Fibroblast of skin of scalp (primary cell): ENCODE data around the gene DPM2.

Experiments
- DNase-seq: peaks from one replicate; pipeline ENCODE4 v3.0.0-alpha.2; 2013

Gene DPM2

DNA sequence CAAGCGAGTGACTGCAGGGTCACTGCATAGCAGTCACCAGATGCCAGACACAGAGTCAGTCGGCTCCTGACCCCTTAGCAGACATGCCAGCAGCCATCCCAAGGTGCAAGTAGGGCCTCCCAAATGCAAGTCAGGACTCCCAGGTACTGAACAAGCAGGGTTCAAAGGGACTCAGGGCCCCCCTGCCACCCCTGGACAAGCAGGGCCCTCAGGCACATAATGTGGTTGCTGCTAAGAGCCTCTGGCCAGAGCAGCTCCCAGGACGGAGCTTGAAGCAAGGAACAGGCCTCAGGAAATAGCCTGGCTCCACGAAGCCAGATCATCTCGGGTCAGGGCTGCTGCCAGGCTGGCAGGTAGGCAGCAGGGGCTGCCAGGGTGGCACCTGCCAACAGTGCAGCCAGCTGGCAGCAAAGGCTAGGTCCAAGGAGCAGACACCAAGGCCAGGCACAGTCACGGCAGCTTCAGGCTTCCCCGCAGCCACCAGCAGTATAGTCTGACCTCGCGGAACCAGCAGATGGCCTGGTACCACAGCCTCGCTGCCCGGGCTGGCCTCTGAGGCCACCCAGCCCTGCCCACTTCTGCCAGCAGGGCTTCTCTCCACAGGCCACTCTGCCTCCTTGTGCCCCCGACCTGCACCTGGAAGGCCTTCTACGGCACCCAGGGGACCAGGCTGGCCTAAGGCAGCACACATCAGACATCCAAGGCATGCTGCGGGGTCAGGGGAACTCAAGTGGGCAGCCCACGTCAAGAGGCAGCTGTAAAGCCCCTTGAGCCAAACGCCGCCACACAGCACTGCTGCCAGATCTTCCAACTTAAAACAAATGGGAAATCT is 35.7 kb upstream of the DPM2 start:
- DNase-seq = no peak

DNA sequence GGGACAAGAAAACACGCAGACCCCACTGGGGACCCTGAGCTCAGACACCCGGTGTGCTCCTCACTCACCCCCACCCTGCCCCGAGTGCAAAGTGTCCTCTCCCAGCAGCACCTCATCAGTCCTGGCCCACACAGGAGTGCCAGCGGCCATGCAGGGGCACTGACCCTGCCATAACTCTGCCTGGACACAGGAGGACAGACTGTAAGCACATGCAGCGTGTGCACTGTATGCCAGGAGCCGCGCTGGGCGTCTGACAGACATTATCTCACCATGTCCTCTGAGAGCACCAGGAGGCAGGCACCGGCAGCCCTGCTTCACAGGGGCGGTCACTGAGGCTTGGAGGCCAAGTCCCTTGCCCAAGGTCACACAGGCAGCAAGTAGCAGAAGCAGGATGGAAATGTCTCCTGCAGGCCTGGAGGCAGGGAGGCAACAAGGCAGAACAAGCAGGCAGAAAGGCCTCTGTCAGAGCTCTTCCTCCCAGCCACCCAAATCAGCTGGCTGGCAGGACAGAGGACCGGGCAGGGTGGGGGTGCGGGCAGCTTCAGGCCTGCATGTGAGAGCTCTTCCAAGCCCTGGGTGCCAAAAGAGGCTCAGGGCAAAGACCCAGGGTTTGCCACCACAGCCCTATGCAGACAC is 34.7 kb upstream of the DPM2 start:
- no peak for DNase-seq

DNA sequence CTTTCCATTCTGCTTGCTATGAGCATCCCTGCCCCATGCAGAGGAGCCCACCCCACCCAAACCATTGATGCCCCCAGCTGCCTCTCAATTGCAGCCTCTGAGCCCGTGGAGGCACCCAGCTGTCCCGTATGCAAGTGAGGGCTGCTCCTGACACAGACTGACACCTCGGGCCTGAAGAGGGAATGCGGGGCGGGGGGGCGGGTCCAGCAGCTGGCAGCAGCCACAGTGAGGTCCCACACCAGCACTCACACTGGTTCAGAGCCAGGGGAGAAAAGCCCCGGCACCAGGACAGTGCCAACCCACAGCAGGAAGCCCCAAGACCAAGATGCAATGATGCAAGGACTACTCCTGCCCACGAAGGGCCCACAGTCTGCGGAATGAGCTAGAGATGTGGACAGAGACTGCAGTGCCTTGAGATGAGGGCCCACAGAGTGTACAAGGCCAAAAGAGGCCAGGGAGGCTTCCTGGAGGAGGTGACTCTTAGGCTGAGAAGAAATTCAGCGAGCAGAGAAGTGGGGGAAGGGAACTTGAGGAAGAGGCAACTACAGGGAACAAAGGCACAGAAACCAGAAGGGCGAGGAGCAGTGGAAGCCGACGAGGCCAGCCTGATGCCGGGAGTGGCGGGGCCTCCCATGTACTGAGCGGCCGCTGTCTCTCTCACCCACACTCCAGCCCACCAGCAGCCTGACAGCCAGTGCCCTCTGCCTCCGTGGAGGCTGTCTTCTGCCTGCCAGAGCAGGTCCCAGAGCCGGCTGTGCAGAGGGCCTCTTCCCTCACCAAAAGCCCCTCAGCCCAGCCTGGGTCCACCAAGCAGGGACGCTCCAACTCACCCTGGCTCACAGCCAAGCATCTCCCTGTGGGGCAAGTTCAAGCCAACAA is 33.9 kb upstream of the DPM2 start:
- DNase-seq = no peak

DNA sequence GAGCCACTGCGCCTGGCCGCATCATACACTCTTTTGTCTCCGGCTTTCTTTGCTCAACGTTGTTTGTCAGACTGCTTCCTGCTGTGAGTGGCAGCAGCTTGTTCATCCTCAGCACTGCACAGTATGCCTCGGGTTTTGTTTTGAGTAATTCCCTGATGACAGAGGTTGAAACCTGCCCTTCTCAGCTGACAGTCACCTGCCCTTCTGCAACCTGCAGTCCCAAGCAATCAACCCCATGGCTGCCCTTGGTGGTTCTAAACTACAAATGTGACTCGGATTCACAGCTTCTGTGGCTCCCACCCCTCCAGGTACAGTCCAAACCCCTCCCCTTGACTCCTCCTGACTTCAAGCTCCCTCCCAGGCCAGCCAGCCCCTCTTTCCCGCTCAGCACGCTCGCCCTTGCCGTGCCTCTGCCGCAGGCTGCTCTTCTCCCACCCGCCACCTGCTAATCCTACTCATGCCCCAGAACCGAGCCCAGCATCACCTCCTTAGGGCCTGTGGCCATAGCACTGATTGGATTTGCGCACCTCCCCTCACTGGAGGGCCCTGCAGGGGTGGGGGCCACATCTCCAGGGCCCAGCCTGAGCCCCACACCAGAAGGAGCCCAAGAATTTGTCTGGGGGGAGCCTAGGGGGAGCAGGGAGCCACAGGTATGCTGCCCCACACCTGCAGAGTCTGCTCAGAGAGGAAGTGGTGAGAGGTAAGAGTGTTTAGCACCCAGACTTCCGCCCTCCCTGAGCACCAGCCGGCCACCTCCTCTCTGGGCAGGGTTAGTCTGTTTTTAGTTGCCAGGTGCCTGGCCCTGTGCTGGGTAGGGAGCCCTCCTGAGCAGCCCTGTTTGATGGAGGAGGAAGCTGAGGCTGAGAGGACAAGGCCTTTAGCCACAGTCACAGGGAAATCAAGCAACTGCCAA is 33.0 kb upstream of the DPM2 start:
- no peak for DNase-seq

DNA sequence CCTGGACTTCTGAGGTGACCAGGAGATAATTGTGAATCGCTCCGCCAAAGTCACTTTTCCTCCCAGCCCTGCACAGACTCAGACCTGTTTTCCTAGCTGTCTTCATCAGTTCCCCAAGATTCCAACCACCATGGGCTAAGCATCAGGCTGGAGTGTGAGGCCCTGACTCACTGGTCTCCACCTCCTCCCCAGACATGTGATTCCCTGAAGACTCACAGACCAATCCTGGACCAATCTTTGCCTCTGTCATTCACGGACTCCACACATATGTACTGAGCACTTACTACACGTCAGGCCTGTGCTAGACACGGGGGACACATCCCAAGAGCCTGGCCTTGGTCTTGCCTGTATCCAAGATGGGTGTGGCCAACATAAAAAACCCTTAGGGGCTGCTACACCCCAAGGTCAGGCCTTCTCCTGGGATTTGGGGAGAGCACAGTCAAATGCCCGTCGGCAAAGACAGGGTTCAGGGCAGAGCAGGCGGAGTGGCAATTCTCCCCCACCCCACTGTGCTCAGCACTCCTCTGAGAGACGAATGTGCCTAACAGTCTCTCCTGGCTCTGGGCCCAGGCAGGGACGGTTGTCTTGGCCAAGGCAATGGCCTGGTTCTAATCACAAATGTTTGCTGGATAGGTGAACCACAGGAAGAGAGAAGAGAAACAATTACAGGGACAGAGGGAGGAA is 31.2 kb upstream of the DPM2 start:
- DNase-seq = peak; percentile 95

DNA sequence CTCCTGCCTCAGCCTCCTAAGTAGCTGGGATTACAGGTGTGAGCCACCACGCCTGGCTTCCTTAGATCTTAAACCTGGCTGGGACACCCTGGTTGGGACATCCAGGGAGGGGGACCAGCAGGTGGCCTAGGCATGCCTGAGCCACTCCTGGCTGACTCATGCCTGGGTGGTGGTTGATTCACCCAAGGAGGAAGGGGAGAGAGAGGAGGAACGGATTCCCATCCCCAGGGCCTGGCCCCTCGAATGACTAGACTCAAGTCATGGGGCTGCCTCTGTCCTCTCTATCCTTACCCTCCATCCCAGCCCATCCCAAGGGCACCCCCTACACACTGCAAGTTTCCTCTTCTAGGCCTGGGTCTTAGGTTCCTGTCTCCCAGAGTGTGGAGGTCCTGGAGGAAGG is 30.4 kb upstream of the DPM2 start:
- peak; percentile 71 for DNase-seq

DNA sequence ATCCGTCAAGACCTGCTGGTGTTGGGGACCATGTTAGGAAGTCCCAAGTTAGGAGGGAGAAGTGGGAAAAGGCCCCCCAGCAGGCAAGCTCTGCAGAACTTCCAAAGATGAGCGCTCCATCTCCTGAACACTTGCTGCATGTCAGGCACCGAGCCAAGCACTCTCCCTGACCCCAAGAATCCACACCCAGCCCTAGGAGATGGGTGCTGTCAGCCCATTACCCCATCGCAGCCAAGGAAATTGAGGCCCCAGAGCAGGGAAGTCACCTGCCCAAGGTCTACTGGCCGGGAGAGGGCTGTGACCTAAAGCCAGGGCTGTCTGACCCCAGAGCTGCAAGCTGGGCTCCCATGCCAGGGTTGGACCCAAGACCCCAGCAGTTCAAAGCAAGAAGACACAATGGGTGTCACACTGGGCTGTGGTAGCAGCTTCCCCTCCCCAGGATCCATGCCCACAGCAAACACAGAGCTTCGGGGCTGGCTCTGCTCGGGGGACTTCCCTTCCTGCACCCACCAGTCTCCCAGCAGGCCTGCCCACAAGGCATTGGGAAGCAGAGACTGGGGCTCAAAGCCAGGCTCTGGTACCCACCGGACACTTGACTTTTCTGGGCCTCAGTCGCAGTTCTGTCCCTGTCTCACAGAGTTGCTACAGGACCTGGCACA is 29.6 kb upstream of the DPM2 start:
- no peak for DNase-seq

DNA sequence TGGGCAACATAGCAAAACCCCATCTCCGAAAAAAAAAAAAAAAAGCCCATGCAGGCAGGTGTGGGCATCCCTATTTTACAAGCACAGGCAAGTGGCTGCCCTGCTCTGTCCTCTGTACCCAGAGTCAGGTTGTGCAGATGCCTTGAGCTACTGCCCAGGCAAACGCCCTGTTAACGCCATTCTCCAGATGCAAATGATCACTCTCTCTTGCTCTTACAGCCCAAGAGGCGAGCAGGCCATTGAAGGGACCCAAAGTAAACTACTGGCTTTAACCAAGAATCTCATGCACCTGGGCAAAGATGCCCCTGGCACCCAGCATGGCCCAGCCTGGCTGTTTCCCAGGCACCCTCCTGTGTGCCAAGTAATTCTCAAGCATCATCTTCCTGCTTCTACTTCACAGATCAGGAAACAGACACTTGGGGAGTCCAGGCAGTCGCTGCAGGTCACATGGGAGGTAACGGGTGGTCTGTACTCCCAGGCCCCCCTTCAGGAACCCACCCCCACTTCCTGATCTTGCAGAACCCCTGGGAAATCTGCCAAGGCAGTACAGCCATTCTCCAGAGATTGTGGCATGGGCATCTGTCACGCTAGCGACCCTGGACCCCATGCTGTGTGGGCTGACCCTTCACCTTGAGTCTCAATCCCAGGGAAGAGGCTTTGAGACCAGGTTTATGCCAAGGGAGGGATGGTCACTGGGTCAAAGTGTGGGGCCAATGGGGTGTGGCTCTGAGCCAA is 28.9 kb upstream of the DPM2 start:
- DNase-seq = no peak

DNA sequence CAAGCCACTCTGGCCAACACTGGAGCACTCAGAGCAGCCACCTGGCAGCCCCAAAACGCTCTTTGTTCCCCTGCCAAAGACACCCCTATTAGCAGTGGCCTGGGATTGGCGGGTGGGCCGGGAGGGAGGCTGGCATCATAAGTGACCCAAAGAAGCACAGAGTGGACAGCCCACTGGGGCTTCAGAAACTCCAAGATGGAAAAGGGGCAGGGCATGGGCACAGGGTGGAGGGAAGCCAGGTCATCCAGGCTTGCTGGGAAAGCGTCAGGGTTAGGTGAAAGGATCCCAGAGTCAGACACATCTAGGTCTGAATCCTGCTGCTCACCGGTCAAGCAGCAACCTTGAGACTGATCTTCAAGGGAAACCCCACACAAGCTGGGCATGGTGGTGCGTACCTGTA is 28.3 kb upstream of the DPM2 start:
- no peak for DNase-seq

DNA sequence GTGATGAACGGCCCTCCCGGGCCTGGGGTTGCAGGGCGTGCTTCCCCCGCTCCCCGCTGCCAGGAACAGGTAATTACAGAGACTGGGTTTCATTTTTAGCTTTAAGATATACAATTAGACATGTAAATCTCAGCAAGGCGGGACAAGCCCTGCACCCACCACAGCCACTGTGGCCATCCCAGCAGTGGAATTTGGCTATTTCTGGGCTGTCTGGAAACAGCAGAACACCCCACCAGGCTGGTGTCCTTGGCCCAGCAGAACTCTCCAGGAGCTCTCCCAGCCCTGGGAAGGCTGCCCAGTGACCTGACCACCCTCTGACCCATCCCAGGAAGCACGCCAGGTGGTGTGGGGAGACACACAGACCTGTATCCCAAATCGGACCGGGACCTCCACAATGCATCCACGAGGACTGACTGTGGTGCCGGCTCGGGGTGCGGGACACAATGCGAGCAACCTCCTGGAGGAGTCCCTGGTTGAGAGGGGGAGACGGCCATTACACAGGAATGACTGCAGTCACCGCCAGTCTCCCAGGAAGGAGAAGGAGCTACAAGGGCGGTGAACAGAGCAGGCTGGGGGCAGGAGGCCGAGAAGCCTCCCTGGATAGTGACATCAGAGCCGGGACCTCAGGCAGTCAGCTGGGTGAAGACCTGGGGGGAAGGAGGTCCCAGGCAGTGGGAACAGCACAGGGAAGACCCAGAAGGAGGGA is 25.9 kb upstream of the DPM2 start:
- no peak for DNase-seq

DNA sequence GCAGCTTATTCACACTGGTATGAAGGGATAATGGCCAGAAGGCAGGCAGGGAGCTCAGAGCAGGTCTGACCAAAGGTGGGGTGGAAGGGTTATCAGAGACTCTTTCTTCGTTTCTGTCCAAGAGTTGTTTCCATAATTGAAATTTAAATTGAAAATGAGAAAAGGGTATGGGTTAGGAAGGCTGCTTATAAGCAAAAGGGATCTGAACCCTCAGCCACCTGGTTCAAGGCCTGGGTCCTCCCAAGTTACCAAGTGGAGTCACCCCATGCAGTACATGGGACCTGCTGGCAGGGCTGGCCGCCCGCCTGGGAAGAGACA is 25.3 kb upstream of the DPM2 start:
- DNase-seq = no peak

DNA sequence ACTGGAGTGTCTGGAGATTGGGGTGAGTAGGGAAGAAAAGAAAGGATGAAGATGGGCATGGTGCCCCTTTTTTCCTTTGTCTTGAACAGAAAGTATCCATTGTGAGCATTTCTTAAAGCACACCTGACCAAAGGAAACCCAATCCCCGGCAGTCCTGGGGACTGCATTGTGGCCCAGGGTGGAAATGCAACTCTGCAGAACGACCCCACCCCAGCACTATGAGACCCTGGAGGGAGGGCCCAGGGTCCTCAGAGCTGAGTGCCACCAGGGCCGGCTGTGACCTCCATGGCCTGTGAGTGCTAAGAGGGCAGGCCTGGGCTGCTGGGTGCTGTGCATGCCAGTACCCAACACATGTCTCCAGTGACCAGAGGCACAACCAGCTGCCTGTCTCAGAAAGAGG is 24.6 kb upstream of the DPM2 start:
- no peak for DNase-seq

DNA sequence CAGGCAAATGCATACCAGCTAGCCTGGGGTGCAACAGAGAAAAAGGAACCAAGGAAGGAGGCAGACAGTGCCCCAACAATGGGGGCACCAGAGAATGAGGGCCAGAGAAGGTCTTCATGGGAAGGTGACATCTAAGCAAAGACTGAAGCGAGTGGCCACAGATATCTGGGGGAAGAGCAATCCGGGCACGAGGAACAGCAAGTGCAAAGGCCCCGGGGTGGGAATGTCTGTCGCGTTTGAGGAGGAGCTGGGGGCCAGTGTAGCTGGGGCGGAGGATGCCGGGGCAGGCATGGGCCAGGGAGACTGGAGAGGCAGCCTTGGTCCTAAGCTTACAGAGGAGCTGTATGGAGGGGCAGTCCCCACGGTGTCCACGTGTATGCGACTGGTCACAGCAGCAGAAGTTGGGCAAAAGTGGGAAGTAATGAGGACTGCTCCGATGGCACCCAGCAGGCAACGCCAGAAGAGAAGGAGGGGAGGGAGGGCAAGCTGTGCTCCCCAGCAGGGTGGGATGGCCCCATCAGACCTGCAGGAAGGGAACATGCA is 24.0 kb upstream of the DPM2 start:
- DNase-seq = no peak

DNA sequence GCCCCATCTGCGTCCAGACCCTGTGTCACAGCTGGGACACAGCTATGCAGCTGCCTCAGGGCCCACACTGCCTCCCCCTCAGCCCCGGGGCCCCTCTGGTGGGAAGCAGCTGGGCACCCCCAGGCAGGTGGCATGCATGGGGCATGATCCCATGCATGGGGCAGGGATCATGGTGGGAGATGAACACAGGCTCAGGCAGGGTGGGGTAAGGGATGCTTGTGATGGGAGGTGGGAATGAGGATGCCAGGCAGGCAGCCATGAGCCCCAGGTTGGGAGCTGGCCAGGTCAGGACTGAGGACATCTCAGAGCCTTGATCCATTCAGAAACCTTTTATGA is 23.5 kb upstream of the DPM2 start:
- DNase-seq = no peak

DNA sequence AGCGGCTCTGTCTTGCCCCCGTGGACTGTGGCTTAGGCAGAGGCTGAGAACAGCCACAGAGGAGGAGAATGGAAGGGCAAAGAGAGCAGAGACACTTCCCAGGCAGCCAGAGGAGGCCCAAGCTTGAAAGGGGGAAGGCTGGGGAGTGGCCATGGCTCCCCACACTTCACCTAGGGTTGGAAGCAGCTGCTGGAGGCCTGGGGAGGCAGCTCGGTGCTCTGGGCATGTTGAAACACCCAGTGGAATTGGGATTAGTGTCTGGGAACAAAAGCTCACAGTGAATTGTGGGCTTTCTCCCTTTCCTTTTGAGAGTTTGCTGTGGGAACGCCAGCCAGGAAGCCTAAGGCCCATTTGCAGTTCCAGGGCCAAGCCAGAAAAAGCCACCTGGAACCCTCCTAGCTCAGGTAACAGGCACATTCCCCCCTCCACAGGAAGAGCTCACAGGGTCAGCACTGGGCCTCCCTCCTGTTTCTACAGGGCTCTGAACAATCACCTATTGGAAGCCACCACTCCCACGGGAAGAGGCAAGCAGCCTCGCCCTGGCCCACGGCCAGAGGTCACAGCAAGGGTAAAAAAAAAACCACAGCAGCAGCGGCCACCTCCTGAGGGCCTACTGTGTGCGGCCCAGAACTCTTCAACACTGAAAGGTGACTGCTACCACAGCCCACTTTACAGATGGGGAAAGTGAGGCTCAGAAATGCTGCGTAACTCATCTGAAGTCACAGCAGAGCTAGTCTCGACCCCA is 22.9 kb upstream of the DPM2 start:
- no peak for DNase-seq

DNA sequence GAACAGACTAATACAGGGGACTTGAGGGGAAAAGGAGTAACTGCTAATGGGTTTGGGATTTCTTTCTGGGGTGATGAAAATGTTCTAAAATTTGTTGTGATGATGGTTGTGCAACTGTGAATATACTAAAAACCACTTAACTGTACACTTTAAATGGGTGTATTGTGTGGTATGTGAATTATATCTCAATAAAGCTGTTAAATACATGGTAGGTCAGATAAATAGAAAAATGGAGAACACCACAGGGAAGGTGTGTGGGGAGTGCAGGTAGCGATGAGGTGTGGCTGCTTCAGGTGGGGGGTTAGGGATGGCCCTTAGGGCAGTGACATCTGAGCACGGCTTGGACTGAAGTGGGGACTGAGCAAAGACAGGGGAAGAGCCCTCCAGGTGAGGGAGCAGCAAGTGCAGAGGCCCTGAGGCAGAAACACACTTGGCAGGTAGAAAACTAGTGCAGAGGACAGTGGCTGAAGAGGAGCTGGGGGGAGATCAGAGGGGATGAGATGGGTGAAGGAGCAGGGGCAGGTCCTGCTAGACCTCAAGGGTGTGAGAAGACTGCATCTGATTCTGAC is 22.3 kb upstream of the DPM2 start:
- no peak for DNase-seq

DNA sequence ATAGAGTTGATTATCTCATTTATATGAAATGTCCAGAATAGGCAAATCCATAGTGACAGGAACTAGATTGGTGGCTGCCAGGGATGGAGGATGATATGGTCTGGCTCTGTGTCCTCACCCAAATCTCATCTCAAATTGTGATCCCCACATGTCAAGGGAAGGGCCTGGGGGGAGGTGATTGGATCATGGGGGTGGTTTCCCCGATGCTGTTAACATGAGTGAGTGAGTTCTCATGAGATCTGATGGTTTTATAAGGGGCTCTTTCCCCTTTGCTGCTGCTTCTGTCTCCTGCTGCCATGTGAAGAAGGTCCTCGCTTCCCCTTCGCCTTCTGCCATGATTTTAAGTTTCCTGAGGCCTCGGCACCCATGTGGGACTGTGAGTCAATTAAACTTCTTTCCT is 21.7 kb upstream of the DPM2 start:
- no peak for DNase-seq

DNA sequence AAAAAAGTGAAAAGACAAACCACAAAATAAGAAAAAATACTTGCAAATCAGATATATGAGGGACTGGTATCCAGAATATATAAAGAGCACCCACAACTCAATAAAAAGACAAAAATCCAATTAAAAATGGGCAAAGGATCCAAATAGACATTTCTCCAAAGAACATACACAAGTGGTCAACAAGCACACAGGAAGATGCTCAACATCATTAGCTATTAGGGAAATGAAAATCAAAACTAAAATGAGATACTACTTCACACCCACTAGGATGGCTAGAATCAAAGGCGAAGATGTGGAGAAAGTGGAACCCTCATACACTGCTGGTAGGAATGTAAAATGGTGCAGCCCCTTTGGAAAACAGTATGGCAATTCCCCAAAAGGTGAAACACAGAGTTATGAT is 21.1 kb upstream of the DPM2 start:
- no peak for DNase-seq
